GM10847 (cell line): ENCODE results near the gene NOSIP.

Source experiments
- POLR2A ChIP-seq: IDR thresholded peaks from 2 replicates; pipeline ENCODE4 v1.6.1; 2011; ENCODE audit not compliant: insufficient read length; ENCODE audit errors: extremely low read depth

Gene NOSIP

GRCh38 chr19:49588365-49589122, 8.2 kb upstream of the NOSIP start:
- no peak for TF ChIP-seq POLR2A

- TF ChIP-seq POLR2A, result no peak
Measured at GRCh38 chr19:49587227-49587626, 6.9 kb upstream of the NOSIP start.

GRCh38 chr19:49585023-49585422, 4.7 kb upstream of the NOSIP start:
- TF ChIP-seq POLR2A, result no peak

- no peak for TF ChIP-seq POLR2A
Measured at GRCh38 chr19:49583239-49583638, 2.9 kb upstream of the NOSIP start.

- TF ChIP-seq POLR2A, result no peak
Measured at GRCh38 chr19:49581007-49581508, 702 bp upstream of the NOSIP start, which contains the start of gene PRRG2. TSS of gene PRRG2 (plus strand) at chr19:49581316. CDS start at chr19:49583220, 1,904 bp downstream.

- no peak for TF ChIP-seq POLR2A
Measured at GRCh38 chr19:49579947-49580263, 451 bp downstream of the NOSIP start.

- TF ChIP-seq POLR2A, result no peak
Measured at GRCh38 chr19:49579193-49579592, 1.2 kb downstream of the NOSIP start.

- TF ChIP-seq POLR2A, result no peak
Measured at GRCh38 chr19:49574206-49574755, 6.1 kb downstream of the NOSIP start.

GRCh38 chr19:49573425-49573824, 6.9 kb downstream of the NOSIP start:
- TF ChIP-seq POLR2A, result no peak

- no peak for TF ChIP-seq POLR2A
Measured at GRCh38 chr19:49573009-49573408, 7.3 kb downstream of the NOSIP start.

GRCh38 chr19:49570997-49571676, 9.2 kb downstream of the NOSIP start:
- no peak for TF ChIP-seq POLR2A

- TF ChIP-seq POLR2A, result no peak
Measured at GRCh38 chr19:49570138-49570856, 10.1 kb downstream of the NOSIP start.

- no peak for TF ChIP-seq POLR2A
Measured at GRCh38 chr19:49567861-49568441, 12.4 kb downstream of the NOSIP start.

- no peak for TF ChIP-seq POLR2A
Measured at GRCh38 chr19:49566302-49566701, 14.1 kb downstream of the NOSIP start.

- no peak for TF ChIP-seq POLR2A
Measured at GRCh38 chr19:49565261-49565660, 15.1 kb downstream of the NOSIP start.

GRCh38 chr19:49564616-49565045, 15.7 kb downstream of the NOSIP start:
- no peak for TF ChIP-seq POLR2A
